Measurements from ENCODE around the gene EXOC4. TPM values are rescaled to one million over a fixed set of nuclear protein-coding genes. Genes with fewer than 3 reads are reported as not detected.

The EXOC4 gene
- total and polyA plus RNA-seq, 2 of the 8 experiments (the other 6 are each of a cell fraction or from before 2014, with no cell fraction given): 27.0 to 67.3 TPM

- Histone ChIP-seq H2BK20ac (ENCODE audit: low read length) (no peak overlapping the region), H3K18ac (ENCODE audit: extremely low read depth, low read length) (no peak overlapping the region), H2BK12ac (ENCODE audit: low read depth, low read length) (no peak overlapping the region), H4K20me1 (replicated peaks in 1 of 2; ENCODE audit: control insufficient read depth in 1 of 2, insufficient read depth in 2 of 2, low read length in 2 of 2) (no peaks in the 10 kb centered on the region), H3K4me2 (ENCODE audit: insufficient read depth in 1 of 2, low read depth in 2 of 2, low read length in 2 of 2) (no peak overlapping the region), H3K79me1 (ENCODE audit: low read depth, low read length) (no peaks in the 10 kb centered on the region), H3K23me2 (ENCODE audit: low read depth, low read length) (no peaks in the 10 kb centered on the region), H3K9me3 (ENCODE audit: insufficient read depth in 2 of 2, low read depth in 1 of 2, low read length in 1 of 2) (no peaks in the 10 kb centered on the region), H3K56ac (replicated peaks; ENCODE audit: insufficient read length, low read depth, low read length) (no peak overlapping the region), H3K27ac (ENCODE audit: low read depth, low read length) (no peak overlapping the region), H3K4ac (replicated peaks; ENCODE audit: insufficient read length, low read depth, low read length) (no peak overlapping the region), H4K8ac (ENCODE audit: extremely low read depth, insufficient read depth, low read length) (no peak overlapping the region), H4K5ac (ENCODE audit: insufficient read length, low read depth, low read length) (no peak overlapping the region), H3K14ac (ENCODE audit: insufficient read length) (no peak overlapping the region), H3K4me3 (ENCODE audit: extremely low read depth in 1 of 4, insufficient read depth in 2 of 4, low read depth in 3 of 4, low read length in 4 of 4) (no peak overlapping the region), H3K79me2 (ENCODE audit: control insufficient read depth in 1 of 2, insufficient read depth in 2 of 2, low read length in 2 of 2) (no peaks in the 10 kb centered on the region), H3K23ac (ENCODE audit: insufficient read length) (no peak overlapping the region), H4K91ac (replicated peaks; ENCODE audit: insufficient read length, low read length) (no peak overlapping the region), H2BK120ac (replicated peaks; ENCODE audit: low read depth, low read length) (no peak overlapping the region), H3K4me1 (replicated peaks in 1 of 4; ENCODE audit: control insufficient read depth in 3 of 4, insufficient read depth in 4 of 4, low read length in 3 of 4) (no peaks in the 10 kb centered on the region), H3K36me3 (ENCODE audit: control insufficient read depth in 2 of 4, insufficient read depth in 4 of 4, low read length in 3 of 4) (no peaks in the 10 kb centered on the region), H2BK15ac (ENCODE audit: low read length) (no peak overlapping the region), H3K9ac (replicated peaks in 1 of 4; ENCODE audit: extremely low read depth in 1 of 4, low read depth in 3 of 4, low read length in 3 of 4) (no peak overlapping the region), H2BK5ac (ENCODE audit: low read depth, low read length) (no peak overlapping the region), H2AFZ (ENCODE audit: low read length) (no peak overlapping the region), H3K27me3 (replicated peaks in 1 of 4; ENCODE audit: control insufficient read depth in 3 of 4, extremely low read depth in 1 of 4, insufficient read depth in 3 of 4, low read length in 3 of 4) (no peaks in the 10 kb centered on the region), H2AK5ac (ENCODE audit: low read depth, low read length) (no peak overlapping the region)
- WGBS, 2 experiments (ENCODE audit: extremely low coverage in 1 of 2, insufficient coverage in 1 of 2, insufficient read length in 1 of 2, insufficient replicate concordance in 2 of 2, low coverage in 1 of 2, low lambda C conversion rate in 2 of 2, missing lambda C conversion rate in 1 of 2): 83% methylated on average over 3 of the region's 3 CpGs; no CpG with 5 or more reads in 1 of the 2 experiments
- DNase-seq (ENCODE audit: low read depth in 1 of 2, low spot score in 2 of 2) (no peak), FAIRE-seq (no peak)
- POLR2A ChIA-PET (ENCODE audit: partially characterized antibody): no interaction called here
- CTCF ChIA-PET (ENCODE audit: partially characterized antibody): interaction anchor here (0.9 to 1.2 kb wide), 3 partner anchors 17 to 367 kb away, joined by 3 to 4 read pairs (median 3); no protein-coding TSS in a partner anchor
- no peak for TF ChIP-seq RBBP5 (IDR thresholded peaks at IDR 0.05; ENCODE audit: borderline replicate concordance, low read depth, low read length)
- TF ChIP-seq HDAC6 (IDR thresholded peaks at IDR 0.05; ENCODE audit: low read depth, low read length): no peak
- no peak for TF ChIP-seq CHD2 (IDR thresholded peaks at IDR 0.05; ENCODE audit: low read length)
- TF ChIP-seq CHD1 (IDR thresholded peaks at IDR 0.05; ENCODE audit: low read depth, low read length): no peak
- no peak for TF ChIP-seq JUN (IDR thresholded peaks at IDR 0.05; ENCODE audit: low read depth, low read length)
- no peak for TF ChIP-seq KDM4A (IDR thresholded peaks at IDR 0.05; ENCODE audit: low read depth, low read length, severe bottlenecking)
- no peak for TF ChIP-seq YY1 (IDR thresholded peaks at IDR 0.05; ENCODE audit: low read depth, low read length)
- TF ChIP-seq ATF2 (IDR thresholded peaks at IDR 0.05; ENCODE audit: low read length): no peak
- TF ChIP-seq POLR2AphosphoS5 (IDR thresholded peaks at IDR 0.05; ENCODE audit: low read depth, low read length): no peak
These were observed 399.7 kb downstream of the EXOC4 start for GRCh38 chr7:133652547-133652946.
